Stomach (tissue), 9 donors: ENCODE data around the gene FARS2. TPM values are rescaled to one million over a fixed set of nuclear protein-coding genes. Genes with fewer than 3 reads are reported as not detected.

Experiments
- DNase-seq, 2 donors: peaks; one replicate each; pipeline versions ENCODE4 v3.0.0 to v3.0.0-alpha.2; 2013 to 2019
- H3K27ac ChIP-seq, 5 donors: fragments of 200-600 bp in 4 of 5; sonication (generic) in 4 of 5; one replicate each; pipeline ENCODE4 v1.5.1; 2013 to 2019; ENCODE audit warnings: mild to moderate bottlenecking in 1 of 5, moderate library complexity in 1 of 5
- H3K27me3 ChIP-seq, 3 donors: fragments of 200-600 bp; sonication (generic); one replicate each; pipeline ENCODE4 v1.5.1; 2017 to 2019; ENCODE audit warnings: mixed run types in 1 of 3
- H3K36me3 ChIP-seq, 4 donors: fragments of 200-600 bp; sonication (generic); 1 replicate in 3 of 4; 2 replicates in 1 of 4; pipeline ENCODE4 v1.5.1; 2016 to 2019
- H3K4me1 ChIP-seq, 4 donors: fragments of 200-600 bp; sonication (generic); one replicate each; pipeline ENCODE4 v1.5.1; 2016 to 2019
- H3K4me3 ChIP-seq, 4 donors: fragments of 200-600 bp; sonication (generic) in 3 of 4; one replicate each; pipeline ENCODE4 v1.5.1; 2016 to 2019; ENCODE audit warnings: mild to moderate bottlenecking in 1 of 4
- H3K9me3 ChIP-seq, 4 donors: fragments of 200-600 bp; sonication (generic); one replicate each; pipeline ENCODE4 v1.5.1; 2016 to 2019
- EP300 ChIP-seq: sonication (generic); formaldehyde crosslinking; IDR thresholded peaks from one replicate; pipeline ENCODE4 v1.6.1; 2017; ENCODE audit warnings: antibody characterized with exemption
- POLR2A ChIP-seq, 4 donors: fragments of 450-650 bp; IDR thresholded peaks; one replicate each; pipeline ENCODE4 v1.6.1; 2016; ENCODE audit warnings: antibody characterized with exemption in 4 of 4, control low read depth in 2 of 4, mild to moderate bottlenecking in 1 of 4, moderate library complexity in 1 of 4
- POLR2AphosphoS5 ChIP-seq, 3 donors: sonication (generic); formaldehyde crosslinking; IDR thresholded peaks; one replicate each; pipeline ENCODE4 v1.6.1; 2016; ENCODE audit warnings: antibody characterized with exemption in 3 of 3
- WGBS, 5 donors: extraction: QIAGEN DNeasy Blood & Tissue Kit in 3 of 5; methylation state at CpG; one replicate each; pipeline versions ENCODE4 v1.1.5 to v1.1.7; 2013 to 2018; 5-methylcytosine and 5-hydroxymethylcytosine counted together
- intact Hi-C: fragments of 100-400 bp; cut with DNase I; formaldehyde crosslinking; loops from one replicate; pipeline ENCODE4 v1.15.1; 2023; ENCODE audit warnings: low total_unique reads
- polyA plus RNA-seq, 3 donors: library from polyadenylated mRNA; stranded (reverse); fragments of 200-250 nt; gene quantifications; one replicate each; pipeline ENCODE4 v1.2.3, GENCODE V29; 2013
- total RNA-seq, 5 donors: library from RNA; depleted of rRNA; stranded (reverse); fragments of >200 nt; gene quantifications; one replicate each; pipeline versions ENCODE4 v1.1.0 to v1.2.3, GENCODE V29; 2014 to 2016
- TF ChIP-seq, protein P1 (sequence below), 7 experiments: fragments of 450-650 bp in 4 of 7; fragments of 200-600 bp in 3 of 7; sonication (generic) in 3 of 7; IDR thresholded peaks; one replicate each; pipeline ENCODE4 v1.5.1; 2016 to 2019; ENCODE audit warnings: antibody characterized with exemption in 7 of 7, control low read depth in 2 of 7, mild to moderate bottlenecking in 1 of 7
- donor health status: healthy with polysubstance abuse.
- donor health status: Bipolar disorder and iron deficiency.
- donor health status: healthy.

The FARS2 gene
- total and polyA plus RNA-seq, 8 donors, result 3.8 to 47.8 (median 15.9) TPM

DNA sequence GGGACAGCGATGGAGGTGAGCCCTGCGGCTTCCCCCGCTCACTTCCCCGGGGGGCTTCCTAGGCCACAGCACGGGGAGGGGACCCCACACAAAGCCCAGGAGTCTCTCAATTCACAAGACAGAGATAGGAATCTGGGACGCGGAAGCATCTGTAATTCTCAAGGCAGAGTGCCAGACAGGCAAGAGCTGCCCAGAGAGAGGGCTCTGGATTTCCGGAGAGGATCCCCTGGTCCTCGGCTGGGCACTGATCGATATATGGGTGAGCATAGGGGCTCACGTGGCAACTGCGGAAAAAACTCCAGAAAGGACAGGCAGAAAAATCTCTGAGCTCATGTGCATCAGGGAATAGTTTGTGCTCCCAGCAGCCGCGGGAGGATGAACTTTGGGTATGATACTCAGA is 449.2 kb downstream of the FARS2 start:
- H3K9me3 ChIP-seq, result no peaks in the 10 kb centered on the region
- no peak overlapping the region for H3K27ac ChIP-seq
- TF ChIP-seq POLR2A (IDR thresholded peaks at IDR 0.05) (no peak), POLR2AphosphoS5 (IDR thresholded peaks at IDR 0.05) (no peak), EP300 (no peak)
- TF ChIP-seq, protein P1, sequence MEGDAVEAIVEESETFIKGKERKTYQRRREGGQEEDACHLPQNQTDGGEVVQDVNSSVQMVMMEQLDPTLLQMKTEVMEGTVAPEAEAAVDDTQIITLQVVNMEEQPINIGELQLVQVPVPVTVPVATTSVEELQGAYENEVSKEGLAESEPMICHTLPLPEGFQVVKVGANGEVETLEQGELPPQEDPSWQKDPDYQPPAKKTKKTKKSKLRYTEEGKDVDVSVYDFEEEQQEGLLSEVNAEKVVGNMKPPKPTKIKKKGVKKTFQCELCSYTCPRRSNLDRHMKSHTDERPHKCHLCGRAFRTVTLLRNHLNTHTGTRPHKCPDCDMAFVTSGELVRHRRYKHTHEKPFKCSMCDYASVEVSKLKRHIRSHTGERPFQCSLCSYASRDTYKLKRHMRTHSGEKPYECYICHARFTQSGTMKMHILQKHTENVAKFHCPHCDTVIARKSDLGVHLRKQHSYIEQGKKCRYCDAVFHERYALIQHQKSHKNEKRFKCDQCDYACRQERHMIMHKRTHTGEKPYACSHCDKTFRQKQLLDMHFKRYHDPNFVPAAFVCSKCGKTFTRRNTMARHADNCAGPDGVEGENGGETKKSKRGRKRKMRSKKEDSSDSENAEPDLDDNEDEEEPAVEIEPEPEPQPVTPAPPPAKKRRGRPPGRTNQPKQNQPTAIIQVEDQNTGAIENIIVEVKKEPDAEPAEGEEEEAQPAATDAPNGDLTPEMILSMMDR (IDR thresholded peaks at IDR 0.05), result no peak
- no peak for DNase-seq
- H3K4me1 ChIP-seq, result no peaks in the 10 kb centered on the region
- WGBS, 5 donors, result 86 to 97% (median 90%) methylated on average over 14 of the region's 14 CpGs
- no peak overlapping the region for H3K4me3 ChIP-seq
- intact Hi-C loops, result no loop called here
- H3K36me3 ChIP-seq, result no peaks in the 10 kb centered on the region
- H3K27me3 ChIP-seq, result no peaks in the 10 kb centered on the region

DNA sequence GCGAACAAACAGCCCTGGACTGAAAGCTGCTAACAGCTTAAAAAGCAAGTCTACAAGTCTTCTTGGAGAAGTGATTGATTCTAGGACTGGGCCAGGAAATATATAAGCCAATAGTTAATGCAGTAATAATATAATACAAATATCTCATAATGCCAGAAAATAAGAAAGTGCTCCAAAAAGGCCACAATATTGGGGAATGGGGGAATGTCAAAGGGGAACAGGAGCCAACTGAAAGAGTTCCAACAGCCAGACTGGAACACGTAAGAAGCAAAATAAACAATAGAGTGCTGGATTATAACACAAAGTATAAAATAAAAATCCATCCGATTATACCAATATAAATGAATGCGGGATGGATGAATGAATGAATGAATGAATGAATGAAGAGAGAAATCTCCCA is 449.6 kb downstream of the FARS2 start:
- no peaks in the 10 kb centered on the region for H3K4me1 ChIP-seq
- H3K4me3 ChIP-seq, result no peak overlapping the region
- WGBS, 5 donors, result 82 to 91% (median 88%) methylated on average over 4 of the region's 4 CpGs
- intact Hi-C loops, result no loop called here
- H3K27ac ChIP-seq, result no peak overlapping the region
- no peak for DNase-seq
- no peaks in the 10 kb centered on the region for H3K9me3 ChIP-seq
- H3K36me3 ChIP-seq, result no peaks in the 10 kb centered on the region
- no peaks in the 10 kb centered on the region for H3K27me3 ChIP-seq
- TF ChIP-seq, protein P1 (IDR thresholded peaks at IDR 0.05), result no peak
- no peak for TF ChIP-seq POLR2A (IDR thresholded peaks at IDR 0.05)
- TF ChIP-seq EP300, result no peak
- no peak for TF ChIP-seq POLR2AphosphoS5 (IDR thresholded peaks at IDR 0.05)

DNA sequence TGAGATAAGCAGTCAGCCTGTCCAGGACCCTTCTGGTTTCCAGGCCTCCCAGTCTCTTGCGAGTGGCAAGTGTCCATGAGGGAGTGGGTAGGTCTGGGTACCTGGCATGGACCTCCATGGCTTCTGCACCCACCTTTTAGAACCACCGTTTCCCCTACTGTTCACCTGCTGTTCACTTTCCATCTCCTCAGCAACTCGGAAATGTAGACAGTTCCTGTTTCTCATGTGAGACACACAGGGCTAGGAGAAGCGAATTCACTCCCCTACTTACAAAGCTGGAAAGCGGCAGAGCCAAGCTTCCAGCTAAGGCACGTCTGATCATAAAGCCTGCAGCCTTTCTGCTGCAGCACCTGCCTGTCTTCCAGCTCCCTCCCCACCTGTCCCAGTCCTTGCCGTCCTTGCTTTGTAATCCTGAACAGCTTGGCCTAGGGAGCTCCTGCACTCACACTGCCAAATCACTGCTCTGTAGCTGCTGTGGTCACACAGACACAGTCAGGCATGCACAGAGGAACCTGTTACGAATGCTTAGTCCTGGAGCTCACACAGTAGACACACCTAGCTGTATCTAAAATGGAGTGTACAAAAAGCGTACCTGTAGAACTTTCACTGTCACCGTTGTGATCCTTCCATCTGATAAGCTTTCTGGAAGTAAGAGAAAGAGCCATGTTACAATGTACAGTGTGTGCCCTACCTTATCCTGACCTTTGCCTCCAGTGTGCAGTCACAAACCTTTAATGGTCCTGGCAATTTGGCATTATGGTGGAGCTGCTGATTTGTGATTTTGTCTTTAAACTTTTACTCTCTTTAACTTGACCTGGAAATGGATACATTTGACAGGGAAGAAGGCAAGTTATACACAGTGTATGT is 451.3 kb downstream of the FARS2 start:
- TF ChIP-seq POLR2A (IDR thresholded peaks at IDR 0.05) (no peak), EP300 (no peak), POLR2AphosphoS5 (IDR thresholded peaks at IDR 0.05) (no peak)
- TF ChIP-seq, protein P1 (IDR thresholded peaks at IDR 0.05), result no peak
- DNase-seq, result no peak
- Histone ChIP-seq H3K4me3 (no peak overlapping the region), H3K27me3 (no peaks in the 10 kb centered on the region), H3K27ac (no peak overlapping the region), H3K36me3 (no peaks in the 10 kb centered on the region), H3K9me3 (peaks cover 0 to 15% (median 4%) of the 10 kb centered on the region in 4 donors), H3K4me1 (no peaks in the 10 kb centered on the region)
- intact Hi-C loops, result no loop called here
- 74 to 79% (median 77%) methylated on average over 10 of the region's 10 CpGs for WGBS, 5 donors

DNA sequence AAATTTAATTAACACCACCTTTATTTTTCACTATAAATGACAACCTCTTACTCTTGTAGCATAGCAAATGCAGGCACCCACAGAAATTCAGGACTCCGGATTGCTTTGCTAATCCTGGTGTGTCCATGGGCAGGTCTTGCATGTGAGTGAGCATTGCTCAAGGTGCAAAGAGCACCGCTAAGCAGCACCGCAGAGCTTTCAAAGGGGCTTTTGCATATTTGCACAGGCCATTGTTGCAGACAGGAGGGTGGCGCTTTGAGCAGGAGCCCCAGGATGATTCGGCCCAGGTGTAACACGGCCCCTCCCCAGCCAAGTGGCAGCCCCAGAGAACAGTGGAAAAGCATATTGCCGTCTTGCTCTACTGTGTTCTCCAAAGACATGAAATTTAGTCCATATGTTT is 452.2 kb downstream of the FARS2 start:
- Histone ChIP-seq H3K27ac (no peak overlapping the region), H3K9me3 (peaks cover 0 to 16% (median 4%) of the 10 kb centered on the region in 4 donors), H3K4me1 (no peaks in the 10 kb centered on the region), H3K4me3 (no peak overlapping the region), H3K27me3 (no peaks in the 10 kb centered on the region), H3K36me3 (no peaks in the 10 kb centered on the region)
- no peak for DNase-seq
- intact Hi-C loops, result no loop called here
- WGBS, 5 donors, result 61 to 72% (median 67%) methylated on average over 7 of the region's 7 CpGs
- TF ChIP-seq, protein P1 (IDR thresholded peaks at IDR 0.05), result no peak
- TF ChIP-seq POLR2AphosphoS5 (IDR thresholded peaks at IDR 0.05), result no peak
- TF ChIP-seq EP300, result no peak
- TF ChIP-seq POLR2A (IDR thresholded peaks at IDR 0.05), result no peak
